Keratinocyte (primary cell): ENCODE data around the gene FUT8. TPM values are rescaled to one million over a fixed set of nuclear protein-coding genes. Genes with fewer than 3 reads are reported as not detected.
"Not testable (repeated sequence)": the region's sequence is repeated elsewhere in the genome, so short reads cannot be mapped to it uniquely, and the experiment has no call there.

Source experiments
- DNase-seq: peaks from one replicate; pipeline ENCODE4 v3.0.0-alpha.2; 2011; ENCODE audit warnings: low read depth, missing footprints, low spot score
- FAIRE-seq: peaks from 2 replicates; lab custom pipeline; 2011; peaks lifted over from hg19 to GRCh38; lab: Jason Lieb, UNC
- H2AFZ ChIP-seq: 2 replicates; pipeline ENCODE4 v1.6.0; 2012; ENCODE audit warnings: low read length, control low read depth, inconsistent platforms; ENCODE audit not compliant: control insufficient read depth
- H3K27ac ChIP-seq: 2 replicates; pipeline ENCODE4 v1.5.1; 2011; ENCODE audit warnings: low read length; ENCODE audit not compliant: control insufficient read depth, insufficient read depth
- H3K27me3 ChIP-seq: 3 replicates; pipeline ENCODE4 v1.6.0; 2011; ENCODE audit warnings: low read length; ENCODE audit not compliant: control insufficient read depth, insufficient read depth; ENCODE audit errors: extremely low read depth
- H3K36me3 ChIP-seq, 2 experiments: 2 replicates in 1 of 2; 3 replicates in 1 of 2; pipeline ENCODE4 v1.5.1; 2011; ENCODE audit warnings: low read length in 2 of 2, mild to moderate bottlenecking in 1 of 2; ENCODE audit not compliant: control insufficient read depth in 2 of 2, insufficient read depth in 2 of 2; ENCODE audit errors: extremely low read depth in 1 of 2
- H3K4me1 ChIP-seq: 3 replicates; pipeline ENCODE4 v1.5.1; 2011; ENCODE audit warnings: low read length; ENCODE audit not compliant: control insufficient read depth, insufficient read depth; ENCODE audit errors: extremely low read depth
- H3K4me2 ChIP-seq: 3 replicates; pipeline ENCODE4 v1.6.0; 2011; ENCODE audit warnings: low read depth, low read length; ENCODE audit not compliant: control insufficient read depth, insufficient read depth; ENCODE audit errors: extremely low read depth
- H3K4me3 ChIP-seq, 3 experiments: fragments of 200-600 bp in 1 of 3; sonication (generic) in 1 of 3; 2 replicates in 2 of 3; 3 replicates in 1 of 3; pipeline ENCODE4 v1.5.1; 2011 to 2016; ENCODE audit warnings: low read length in 3 of 3, mild to moderate bottlenecking in 3 of 3, control low read depth in 2 of 3, inconsistent platforms in 1 of 3, low read depth in 1 of 3, mixed read lengths in 1 of 3, mixed run types in 1 of 3, moderate library complexity in 1 of 3; ENCODE audit not compliant: control insufficient read depth in 2 of 3, insufficient read depth in 2 of 3; ENCODE audit errors: extremely low read depth in 1 of 3
- H3K79me2 ChIP-seq: 2 replicates; pipeline ENCODE4 v1.6.0; 2012; ENCODE audit warnings: low read length; ENCODE audit not compliant: control insufficient read depth, insufficient read depth
- H3K9ac ChIP-seq: 3 replicates; pipeline ENCODE4 v1.6.0; 2011; ENCODE audit warnings: low read length; ENCODE audit not compliant: control insufficient read depth, insufficient read depth; ENCODE audit errors: extremely low read depth
- H3K9me1 ChIP-seq: 3 replicates; pipeline ENCODE4 v1.6.0; 2011; ENCODE audit warnings: low read length; ENCODE audit not compliant: control insufficient read depth, insufficient read depth; ENCODE audit errors: extremely low read depth
- H3K9me3 ChIP-seq: 2 replicates; pipeline ENCODE4 v1.5.1; 2012; ENCODE audit warnings: low read depth, low read length; ENCODE audit not compliant: control insufficient read depth
- H4K20me1 ChIP-seq: 3 replicates; pipeline ENCODE4 v1.6.0; 2011; ENCODE audit warnings: low read length; ENCODE audit not compliant: control insufficient read depth, insufficient read depth; ENCODE audit errors: extremely low read depth
- CTCF ChIP-seq, 3 experiments: IDR thresholded peaks in 1 of 3; conservative IDR thresholded peaks in 1 of 3; optimal IDR thresholded peaks in 1 of 3; 2 replicates in 2 of 3; 3 replicates in 1 of 3; pipeline versions ENCODE3 to v1.5.1; 2011; ENCODE audit warnings: low read length in 3 of 3, mild to moderate bottlenecking in 3 of 3, moderate library complexity in 2 of 3, control low read depth in 1 of 3, inconsistent platforms in 1 of 3; ENCODE audit not compliant: insufficient read depth in 2 of 3; ENCODE audit errors: extremely low read depth in 1 of 3
- EZH2 ChIP-seq: IDR thresholded peaks from one replicate; pipeline ENCODE4 v1.6.1; 2012; ENCODE audit warnings: inconsistent platforms, mild to moderate bottlenecking, low read length, moderate library complexity
- dilution Hi-C: fragments of 300-500 bp; cut with MboI; formaldehyde crosslinking; loops from one replicate; pipeline ENCODE4 v1.7.0; 2020; ENCODE audit warnings: low sequenced_read_pairs; ENCODE audit not compliant: extremely low pct_ligation_motif_present
- polyA plus RNA-seq, 5 experiments: library from polyadenylated mRNA; depleted of rRNA in 3 of 5; stranded (reverse) in 3 of 5; stranded (forward) in 1 of 5; unstranded in 1 of 5; fragments of >200 nt; gene quantifications; 1 replicate in 1 of 5; 2 replicates in 3 of 5; 3 replicates in 1 of 5; pipeline versions ENCODE4 v1.2.1 to v1.2.3, GENCODE V29; 2011 to 2012; ENCODE audit warnings: missing spikeins in 2 of 5, low read depth in 1 of 5, low replicate concordance in 1 of 5

FUT8 gene
- polyA plus RNA-seq, 1 donor (not counting 4 experiments of a cell fraction or from before 2014, with no cell fraction given) = 12.5 TPM

GRCh38 chr14:65425885-65426284 is 13.4 kb downstream of the FUT8 start:
- peaks cover 3% of the 10 kb centered on the region for H3K4me1 ChIP-seq
- FAIRE-seq = no peak
- H3K79me2 ChIP-seq = no peaks in the 10 kb centered on the region
- H3K4me2 ChIP-seq = no peak overlapping the region
- no peaks in the 10 kb centered on the region for H4K20me1 ChIP-seq
- H3K9ac ChIP-seq = no peak overlapping the region
- H3K9me1 ChIP-seq = no peaks in the 10 kb centered on the region
- H3K27me3 ChIP-seq = no peaks in the 10 kb centered on the region
- H3K27ac ChIP-seq = no peak overlapping the region
- TF ChIP-seq EZH2 (no peak), CTCF (optimal IDR thresholded peaks at IDR 0.05 in 1 of 3, IDR thresholded peaks at IDR 0.05 in 1 of 3, conservative IDR thresholded peaks at IDR 0.05 in 1 of 3; ENCODE audit: extremely low read depth in 1 of 3, insufficient read depth in 2 of 3, low read length in 3 of 3) (no peak)
- dilution Hi-C loops = no loop called here
- DNase-seq = no peak
- H3K4me3 ChIP-seq = no peak overlapping the region
- no peaks in the 10 kb centered on the region for H3K9me3 ChIP-seq
- H3K36me3 ChIP-seq = no peaks in the 10 kb centered on the region
- H2AFZ ChIP-seq = no peak overlapping the region

- H3K36me3 ChIP-seq, H3K4me3 ChIP-seq, FAIRE-seq, dilution Hi-C loops, H3K27ac ChIP-seq, H3K9ac ChIP-seq, H3K4me1 ChIP-seq, DNase-seq, H3K79me2 ChIP-seq, H3K4me2 ChIP-seq, H3K9me3 ChIP-seq, H3K9me1 ChIP-seq, H2AFZ ChIP-seq, H4K20me1 ChIP-seq, H3K27me3 ChIP-seq: not testable (repeated sequence)
Observed at GRCh38 chr14:65426902-65427301, 14.4 kb downstream of the FUT8 start.

GRCh38 chr14:65428691-65429090 is 16.2 kb downstream of the FUT8 start:
- Histone ChIP-seq H3K4me1 (no peaks in the 10 kb centered on the region), H3K36me3 (no peaks in the 10 kb centered on the region), H2AFZ (no peak overlapping the region), H3K27me3 (no peaks in the 10 kb centered on the region), H3K9ac (no peak overlapping the region), H3K9me1 (no peaks in the 10 kb centered on the region), H3K79me2 (no peaks in the 10 kb centered on the region), H3K4me3 (no peak overlapping the region), H3K9me3 (no peaks in the 10 kb centered on the region), H4K20me1 (no peaks in the 10 kb centered on the region), H3K27ac (no peak overlapping the region), H3K4me2 (no peak overlapping the region)
- no peak for FAIRE-seq
- TF ChIP-seq CTCF (optimal IDR thresholded peaks at IDR 0.05 in 1 of 3, IDR thresholded peaks at IDR 0.05 in 1 of 3, conservative IDR thresholded peaks at IDR 0.05 in 1 of 3; ENCODE audit: extremely low read depth in 1 of 3, insufficient read depth in 2 of 3, low read length in 3 of 3) (no peak), EZH2 (no peak)
- DNase-seq = no peak
- dilution Hi-C loops = no loop called here
